ENCODE results near the gene JUND. TPM values are rescaled to one million over a fixed set of nuclear protein-coding genes. Genes with fewer than 3 reads are reported as not detected.
"Not testable (repeated sequence)": the region's sequence is repeated elsewhere in the genome, so short reads cannot be mapped to it uniquely, and the experiment has no call there.

Gene JUND
- total RNA-seq, 2 experiments from 2014 or later = 527 to 530 TPM

DNA sequence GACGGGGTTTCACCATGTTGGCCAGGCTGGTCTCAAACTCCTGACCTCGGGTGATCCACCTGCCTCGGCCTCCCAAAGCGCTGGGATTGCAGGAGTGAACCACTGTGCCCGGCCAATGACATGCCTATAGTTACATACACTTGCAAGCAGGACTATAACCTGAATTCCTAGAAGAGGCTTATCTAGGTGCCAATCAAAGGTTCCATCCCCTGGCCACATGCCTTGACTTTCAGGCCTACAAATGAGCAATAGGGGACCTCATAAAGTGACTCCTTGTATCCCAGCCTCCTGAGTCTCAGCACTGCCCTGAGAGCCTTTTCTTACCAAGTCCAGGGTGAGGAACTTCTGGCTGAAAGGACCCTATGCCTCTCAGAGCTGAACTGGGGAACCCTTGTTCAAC lies 45.4 kb upstream of the JUND start:
- no peaks in the 10 kb centered on the region for H3K27me3 Mint-ChIP-seq
- H3K27ac Mint-ChIP-seq = no peak overlapping the region
- TF ChIP-seq CTCF (IDR thresholded peaks at IDR 0.05) = no peak
- H3K4me3 Mint-ChIP-seq = no peak overlapping the region
- H3K9me3 Mint-ChIP-seq = no peaks in the 10 kb centered on the region
- ChIA-PET CTCF (interaction anchor here (0.9 to 7.7 kb wide), 4 partner anchors 47 to 118 kb away, joined by 3 to 235 read pairs (median 45); partner anchors contain the start of genes IQCN and JUND), POLR2A (interaction anchor here (1.7 to 7.7 kb wide), 2 partner anchors 47 to 51 kb away, joined by 4 to 94 read pairs; partner anchors contain the start of gene JUND)
- DNase-seq = no peak
- no peak for ATAC-seq
- peaks cover 23% of the 10 kb centered on the region for H3K4me1 Mint-ChIP-seq (ENCODE audit: low read depth)
- intact Hi-C loops (cut with micrococcal nuclease) = no loop called here
- peaks cover 9% of the 10 kb centered on the region for H3K36me3 Mint-ChIP-seq (ENCODE audit: low read depth)

DNA sequence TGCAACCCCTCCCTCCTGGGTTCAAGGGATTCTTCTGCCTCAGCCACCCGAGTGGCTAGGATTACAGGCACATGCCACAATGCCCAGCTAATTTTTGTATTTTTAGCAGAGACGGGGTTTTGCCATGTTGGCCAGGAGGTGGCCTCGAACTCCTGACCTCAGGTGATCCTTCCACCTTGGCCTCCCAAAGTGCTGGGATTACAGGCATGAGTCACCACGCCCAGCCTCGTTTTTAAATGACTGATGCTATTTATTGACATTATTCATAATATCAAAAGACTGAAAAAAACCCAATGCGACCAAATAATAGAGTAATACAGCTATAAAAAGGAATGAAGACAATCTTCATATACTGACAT lies 42.9 kb upstream of the JUND start:
- Mint-ChIP-seq H3K4me1 (ENCODE audit: low read depth) (peaks cover 46% of the 10 kb centered on the region), H3K36me3 (ENCODE audit: low read depth) (peaks cover 34% of the 10 kb centered on the region), H3K27ac (peak overlapping the region; percentile 99)
- H3K4me3 Mint-ChIP-seq; H3K27me3 Mint-ChIP-seq; intact Hi-C loops (cut with micrococcal nuclease); H3K9me3 Mint-ChIP-seq; DNase-seq; ATAC-seq: not testable (repeated sequence)
- CTCF ChIA-PET = interaction anchor here (0.9 to 7.7 kb wide), 3 partner anchors 15 to 52 kb away, joined by 3 to 235 read pairs (median 85); partner anchors contain the start of genes IQCN and JUND
- POLR2A ChIA-PET = interaction anchor here (1.1 to 7.7 kb wide), 3 partner anchors 14 to 45 kb away, joined by 4 to 94 read pairs (median 4); partner anchors contain the start of gene JUND

DNA sequence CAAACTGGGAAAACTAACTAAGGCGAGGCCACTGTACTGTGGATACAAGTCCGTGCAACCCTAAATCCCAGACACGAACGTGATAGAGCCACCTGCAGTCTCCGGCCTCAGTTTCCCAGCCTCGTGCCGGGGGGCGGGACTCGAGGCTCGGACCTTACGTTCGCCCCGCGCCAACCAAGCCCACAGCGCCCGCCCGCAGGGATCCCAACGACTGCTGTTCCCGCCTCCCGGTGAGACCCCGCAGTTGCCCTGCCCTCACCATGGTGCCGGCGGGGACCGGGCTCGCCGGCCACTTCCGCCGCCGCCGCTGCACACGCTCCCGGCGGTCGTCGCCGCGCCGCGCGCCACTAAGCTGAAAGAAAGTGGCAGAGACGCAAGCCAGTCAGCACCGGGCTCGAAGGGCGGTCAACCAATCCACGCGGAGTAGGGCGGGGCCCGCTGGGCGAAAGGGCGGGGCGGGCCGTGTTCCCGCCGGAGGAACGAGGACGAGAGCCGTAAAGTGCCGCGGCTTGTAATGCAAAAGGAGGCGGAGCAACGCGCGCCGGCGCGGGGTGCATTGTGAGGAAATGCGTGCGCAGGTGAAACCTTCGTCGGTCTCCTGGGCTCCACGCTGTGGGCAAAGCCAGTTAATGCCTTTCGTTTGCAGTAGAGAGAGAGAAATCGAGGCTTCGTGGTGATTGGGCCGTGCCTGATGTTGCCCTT lies 41.5 kb upstream of the JUND start, which contains the start of gene LSM4:
LSM4 (minus strand) TSS at position 318 of the 702 bp plus-strand sequence; CDS start at position 262, 56 bp downstream.
- Mint-ChIP-seq H3K4me3 (peak within 1 kb of the TSS; percentile 85), H3K4me1 (ENCODE audit: low read depth) (peaks cover 50% of the 10 kb centered on the region), H3K27me3 (no peaks in the 10 kb centered on the region), H3K9me3 (no peaks in the 10 kb centered on the region), H3K36me3 (ENCODE audit: low read depth) (peaks cover 44% of the 10 kb centered on the region), H3K27ac (peak within 1 kb of the TSS; percentile 99)
- ATAC-seq (peak; percentile 94), DNase-seq (peak; percentile 100)
- ChIA-PET POLR2A (interaction anchor here (1.0 to 23.1 kb wide), 11 partner anchors 7 to 132 kb away, joined by 3 to 592 read pairs (median 8); partner anchors contain the start of genes JUND and MPV17L2), CTCF (interaction anchor here (0.6 to 11.0 kb wide), 12 partner anchors 10 to 69 kb away, joined by 3 to 330 read pairs (median 5); partner anchors contain the start of genes IQCN and JUND)
- peak; percentile 45 for TF ChIP-seq CTCF (IDR thresholded peaks at IDR 0.05)
- intact Hi-C loops (cut with micrococcal nuclease) = loop anchor here (1.0 kb wide), 1 partner anchor 44 kb away; no protein-coding TSS in a partner anchor

DNA sequence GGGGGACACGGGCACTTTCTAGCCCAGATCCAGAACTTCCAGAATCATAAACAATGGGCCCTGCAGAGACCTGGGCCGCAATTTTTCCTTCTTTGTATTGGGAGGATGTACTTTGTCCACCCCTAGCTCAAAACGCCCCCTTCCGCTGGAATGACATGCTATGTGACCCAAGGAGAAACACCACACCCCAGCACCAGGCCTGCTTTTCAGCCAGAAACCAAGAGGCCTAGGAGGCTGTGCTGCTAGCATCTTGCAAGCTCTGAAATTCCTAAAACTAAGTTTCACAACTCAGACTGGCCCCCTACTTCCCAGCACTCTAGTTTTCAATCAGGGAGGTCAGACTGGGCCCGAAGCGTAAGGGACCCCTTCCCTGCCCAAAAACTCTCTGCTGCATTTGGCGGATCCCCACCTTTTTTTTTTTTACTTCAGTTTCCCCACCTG lies 40.9 kb upstream of the JUND start:
- Mint-ChIP-seq H3K4me3 (peak overlapping the region; percentile 85), H3K27me3 (no peaks in the 10 kb centered on the region), H3K36me3 (ENCODE audit: low read depth) (peaks cover 49% of the 10 kb centered on the region), H3K27ac (peak overlapping the region; percentile 91), H3K4me1 (ENCODE audit: low read depth) (peaks cover 55% of the 10 kb centered on the region), H3K9me3 (no peaks in the 10 kb centered on the region)
- intact Hi-C loops (cut with micrococcal nuclease) = no loop called here
- DNase-seq (peak; percentile 77), ATAC-seq (no peak)
- POLR2A ChIA-PET = interaction anchor here (0.7 to 23.1 kb wide), 15 partner anchors 7 to 131 kb away, joined by 3 to 592 read pairs (median 5); partner anchors contain the start of genes JUND and MPV17L2
- no peak for TF ChIP-seq CTCF (IDR thresholded peaks at IDR 0.05)
- CTCF ChIA-PET = interaction anchor here (0.6 to 11.0 kb wide), 17 partner anchors 9 to 117 kb away, joined by 3 to 330 read pairs (median 4); partner anchors contain the start of genes IQCN and JUND

GRCh38 chr19:18321734-18322102 lies 40.3 kb upstream of the JUND start:
- ChIA-PET CTCF (interaction anchor here (1.0 to 11.0 kb wide), 16 partner anchors 14 to 116 kb away, joined by 3 to 330 read pairs (median 4); partner anchors contain the start of genes IQCN and JUND), POLR2A (interaction anchor here (0.7 to 23.1 kb wide), 15 partner anchors 8 to 131 kb away, joined by 3 to 592 read pairs (median 5); partner anchors contain the start of genes JUND and MPV17L2)
- Mint-ChIP-seq H3K36me3 (ENCODE audit: low read depth) (peaks cover 49% of the 10 kb centered on the region), H3K9me3 (no peaks in the 10 kb centered on the region), H3K4me1 (ENCODE audit: low read depth) (peaks cover 55% of the 10 kb centered on the region), H3K27me3 (no peaks in the 10 kb centered on the region), H3K4me3 (peak overlapping the region; percentile 85), H3K27ac (peak overlapping the region; percentile 91)
- intact Hi-C loops (cut with micrococcal nuclease) = no loop called here
- no peak for TF ChIP-seq CTCF (IDR thresholded peaks at IDR 0.05)
- DNase-seq (peak; percentile 67), ATAC-seq (no peak)
